Naive thymus-derived CD4-positive, alpha-beta T cell (primary cell): ENCODE data around the gene UBALD2. TPM values are rescaled to one million over a fixed set of nuclear protein-coding genes. Genes with fewer than 3 reads are reported as not detected.
"Not testable (repeated sequence)": the region's sequence is repeated elsewhere in the genome, so short reads cannot be mapped to it uniquely, and the experiment has no call there.

ENCODE experiments used
- ATAC-seq: fragments of 150-1000 bp; cut with Tn5 transposase; 2 replicates; pipeline ENCODE4 v1.10.0; 2021; ENCODE audit warnings: mild to moderate bottlenecking, moderate library complexity
- CTCF ChIA-PET: fragments of 350-600 bp; sonication (Branson Sonifier 250); formaldehyde crosslinking; loops from one replicate; lab custom pipeline; 2021; ENCODE audit warnings: antibody characterized with exemption; lab: Charles Lee
- POLR2A ChIA-PET: fragments of 350-600 bp; sonication (Branson Sonifier 250); formaldehyde crosslinking; loops from one replicate; lab custom pipeline; 2021; ENCODE audit warnings: antibody characterized with exemption, inconsistent platforms; lab: Charles Lee
- DNase-seq, 9 donors: peaks; one replicate each; pipeline versions ENCODE4 v3.0.0 to v3.0.0-alpha.2; 2020 to 2022; ENCODE audit warnings: mixed read lengths in 1 of 9
- H3K27ac ChIP-seq: one replicate; pipeline ENCODE4 v1.7.0; 2013; ENCODE audit warnings: mild to moderate bottlenecking, low read depth, low read length, moderate library complexity
- H3K27me3 ChIP-seq, 2 donors: one replicate each; pipeline ENCODE4 v1.7.0; 2013; ENCODE audit warnings: low read length in 2 of 2, mild to moderate bottlenecking in 2 of 2, moderate library complexity in 2 of 2; ENCODE audit not compliant: control insufficient read depth in 2 of 2, insufficient read depth in 2 of 2
- H3K36me3 ChIP-seq, 3 experiments: 1 replicate in 2 of 3; 2 replicates in 1 of 3; pipeline ENCODE4 v1.7.0; 2013; ENCODE audit warnings: low read length in 3 of 3, mild to moderate bottlenecking in 3 of 3, moderate library complexity in 1 of 3; ENCODE audit not compliant: insufficient read depth in 3 of 3, control insufficient read depth in 2 of 3
- H3K4me1 ChIP-seq, 2 donors: one replicate each; pipeline ENCODE4 v1.7.0; 2013; ENCODE audit warnings: low read length in 2 of 2, mild to moderate bottlenecking in 2 of 2, moderate library complexity in 1 of 2; ENCODE audit not compliant: control insufficient read depth in 2 of 2, insufficient read depth in 2 of 2
- H3K4me3 ChIP-seq: 2 replicates; pipeline ENCODE4 v1.7.0; 2013; ENCODE audit warnings: mild to moderate bottlenecking, low read length
- H3K9me3 ChIP-seq, 3 experiments: 1 replicate in 2 of 3; 2 replicates in 1 of 3; pipeline ENCODE4 v1.7.0; 2013; ENCODE audit warnings: low read length in 3 of 3; ENCODE audit not compliant: control insufficient read depth in 2 of 3
- H3K27ac Mint-ChIP-seq, 9 donors: one replicate each; pipeline ENCODE4 v1.8.0; 2020 to 2022; ENCODE audit warnings: mixed read lengths in 9 of 9, mild to moderate bottlenecking in 8 of 9, moderate library complexity in 5 of 9, inconsistent platforms in 2 of 9
- H3K27me3 Mint-ChIP-seq, 5 donors: one replicate each; pipeline ENCODE4 v1.8.0; 2021 to 2022; ENCODE audit warnings: mixed read lengths in 5 of 5, mild to moderate bottlenecking in 1 of 5
- H3K36me3 Mint-ChIP-seq, 5 donors: one replicate each; pipeline ENCODE4 v1.8.0; 2020 to 2022; ENCODE audit warnings: mixed read lengths in 5 of 5, mild to moderate bottlenecking in 3 of 5, inconsistent platforms in 1 of 5
- H3K4me1 Mint-ChIP-seq, 7 donors: one replicate each; pipeline ENCODE4 v1.8.0; 2020 to 2022; ENCODE audit warnings: mixed read lengths in 7 of 7, mild to moderate bottlenecking in 3 of 7, inconsistent platforms in 1 of 7
- H3K4me3 Mint-ChIP-seq, 10 donors: one replicate each; pipeline ENCODE4 v1.8.0; 2020 to 2022; ENCODE audit warnings: mild to moderate bottlenecking in 10 of 10, mixed read lengths in 10 of 10, moderate library complexity in 6 of 10, inconsistent platforms in 2 of 10
- H3K9me3 Mint-ChIP-seq, 11 donors: one replicate each; pipeline ENCODE4 v1.8.0; 2020 to 2022; ENCODE audit warnings: mixed read lengths in 11 of 11, mild to moderate bottlenecking in 4 of 11, inconsistent platforms in 1 of 11, moderate library complexity in 1 of 11
- intact Hi-C, 2 donors: fragments of 100-400 bp; cut with micrococcal nuclease; formaldehyde crosslinking; loops; one replicate each; pipeline ENCODE4 v1.15.1; 2023
- polyA plus RNA-seq, 2 donors: library from polyadenylated mRNA; unstranded; fragments of 300-500 nt; fragmentation: Illumina TruSeq; gene quantifications; one replicate each; pipeline ENCODE4 v1.2.3, GENCODE V29; 2021
- total RNA-seq, 6 experiments: library from RNA in 5 of 6; stranded (reverse) in 5 of 6; gene quantifications; 1 replicate in 5 of 6; 2 replicates in 1 of 6; pipeline ENCODE4 v1.2.3 and lab custom pipeline; 2021 to 2026

The UBALD2 gene
- total and polyA plus RNA-seq, 7 experiments from 2014 or later, result 6.9 to 263 (median 132) TPM

GRCh38 chr17:76241691-76242255, 23.4 kb upstream of the UBALD2 start:
- Histone ChIP-seq H3K4me3 (no peak overlapping the region), H3K27me3 (no peaks in the 10 kb centered on the region), H3K9me3 (no peaks in the 10 kb centered on the region), H3K36me3 (no peaks in the 10 kb centered on the region), H3K27ac (no peak overlapping the region), H3K4me1 (peaks cover 21 to 60% of the 10 kb centered on the region in 2 donors)
- Mint-ChIP-seq H3K9me3 (peaks cover 0 to 2% (median 0%) of the 10 kb centered on the region in 11 donors), H3K36me3 (peaks cover 0 to 25% (median under 1%) of the 10 kb centered on the region in 5 donors), H3K4me3 (peak overlapping the region; percentile 86 to 97 (median 94)), H3K4me1 (peaks cover 37 to 86% (median 78%) of the 10 kb centered on the region in 7 donors), H3K27ac (peak overlapping the region in 8 of 9 donors; percentile 54 to 96 (median 92)), H3K27me3 (peaks cover 0 to 4% (median 0%) of the 10 kb centered on the region in 5 donors)
- ChIA-PET CTCF (interaction anchor here (0.6 to 1.0 kb wide), 5 partner anchors 20 to 953 kb away, joined by 3 to 4 read pairs (median 3); partner anchors contain the start of gene SLC25A19), POLR2A (interaction anchor here (1.0 to 10.1 kb wide), 8 partner anchors 9 to 97 kb away, joined by 3 to 375 read pairs (median 4); partner anchors contain the start of gene UBALD2)
- DNase-seq (no peak), ATAC-seq (no peak)
- intact Hi-C loops, result no loop called here

- Histone ChIP-seq H3K4me1 (peaks cover 22 to 56% of the 10 kb centered on the region in 2 donors), H3K4me3 (no peak overlapping the region), H3K36me3 (no peaks in the 10 kb centered on the region), H3K9me3 (no peaks in the 10 kb centered on the region), H3K27me3 (no peaks in the 10 kb centered on the region), H3K27ac (peak overlapping the region; percentile 20)
- H3K36me3 Mint-ChIP-seq, result peaks cover 0 to 10% (median 0%) of the 10 kb centered on the region in 5 donors
- intact Hi-C loops, result loop anchor here in 1 of 2 donors (1.0 kb wide), 1 partner anchor 8 kb away; no protein-coding TSS in a partner anchor
- H3K4me3 Mint-ChIP-seq, result peak overlapping the region; percentile 23 to 96 (median 60)
- no peak for ATAC-seq
- peak in 4 of 9 donors; percentile 21 to 34 (median 30) for DNase-seq
- H3K4me1 Mint-ChIP-seq, result peaks cover 39 to 80% (median 72%) of the 10 kb centered on the region in 7 donors
- H3K27ac Mint-ChIP-seq, result peak overlapping the region; percentile 62 to 93 (median 87)
- peaks cover 0 to 4% (median 0%) of the 10 kb centered on the region in 5 donors for H3K27me3 Mint-ChIP-seq
- ChIA-PET CTCF (interaction anchor here (0.9 to 1.7 kb wide), 6 partner anchors 23 to 62 kb away, joined by 3 to 7 read pairs (median 4); no protein-coding TSS in a partner anchor), POLR2A (interaction anchor here (0.8 to 10.1 kb wide), 14 partner anchors 8 to 110 kb away, joined by 3 to 375 read pairs (median 6); partner anchors contain the start of gene UBALD2)
- H3K9me3 Mint-ChIP-seq, result peaks cover 0 to 1% (median 0%) of the 10 kb centered on the region in 11 donors
These were observed 21.1 kb upstream of the UBALD2 start for GRCh38 chr17:76243826-76244679.

GRCh38 chr17:76244721-76245120, 20.4 kb upstream of the UBALD2 start:
- not testable (repeated sequence) for H3K9me3 Mint-ChIP-seq
- CTCF ChIA-PET, result interaction anchor here (0.9 kb wide), 1 partner anchor 43 kb away, joined by 3 read pairs; no protein-coding TSS in a partner anchor
- H3K4me3 Mint-ChIP-seq, result peak overlapping the region in 9 of 10 donors; percentile 12 to 96 (median 56)

GRCh38 chr17:76246080-76247066, 18.8 kb upstream of the UBALD2 start:
- ChIA-PET POLR2A (interaction anchor here (0.6 to 10.1 kb wide), 20 partner anchors 9 to 466 kb away, joined by 3 to 375 read pairs (median 5); partner anchors contain the start of genes FOXJ1 and UBALD2), CTCF (interaction anchor here (0.6 to 1.9 kb wide), 12 partner anchors 10 to 223 kb away, joined by 3 to 15 read pairs (median 4); no protein-coding TSS in a partner anchor)
- Histone ChIP-seq H3K27me3 (no peaks in the 10 kb centered on the region), H3K27ac (peak overlapping the region; percentile 61), H3K4me3 (peak overlapping the region; percentile 8), H3K36me3 (no peaks in the 10 kb centered on the region), H3K9me3 (no peaks in the 10 kb centered on the region), H3K4me1 (peaks cover 17 to 56% of the 10 kb centered on the region in 2 donors)
- peaks cover 34 to 84% (median 68%) of the 10 kb centered on the region in 7 donors for H3K4me1 Mint-ChIP-seq
- DNase-seq (peak in 7 of 9 donors; percentile 43 to 75 (median 52)), ATAC-seq (peak; percentile 92)
- peaks cover 0 to 1% (median 0%) of the 10 kb centered on the region in 11 donors for H3K9me3 Mint-ChIP-seq
- intact Hi-C loops, result loop anchor here (1.0 kb wide), 3 partner anchors 18 to 54 kb away; partner anchors contain the start of gene UBALD2 (in 1 of the 2)
- H3K27ac Mint-ChIP-seq, result peak overlapping the region; percentile 84 to 96 (median 92)
- peak overlapping the region; percentile 60 to 84 (median 75) for H3K4me3 Mint-ChIP-seq
- no peaks in the 10 kb centered on the region for H3K27me3 Mint-ChIP-seq
- peaks cover 0 to 5% (median 0%) of the 10 kb centered on the region in 5 donors for H3K36me3 Mint-ChIP-seq

More at GRCh38 chr17:76244721-76245120, 20.4 kb upstream of the UBALD2 start:
- H3K27me3 Mint-ChIP-seq, ATAC-seq, H3K36me3 Mint-ChIP-seq, H3K9me3 ChIP-seq, DNase-seq, H3K27me3 ChIP-seq, H3K36me3 ChIP-seq, H3K4me3 ChIP-seq: not testable (repeated sequence)
- intact Hi-C loops, result loop anchor here in 1 of 2 donors (1.0 kb wide), 1 partner anchor 8 kb away; no protein-coding TSS in a partner anchor
- Histone ChIP-seq H3K27ac (peak overlapping the region; percentile 20), H3K4me1 (peaks cover 22 to 56% of the 10 kb centered on the region in 2 donors)
- POLR2A ChIA-PET, result interaction anchor here (0.8 to 10.1 kb wide), 8 partner anchors 11 to 64 kb away, joined by 3 to 375 read pairs (median 6); partner anchors contain the start of gene UBALD2
- Mint-ChIP-seq H3K27ac (peak overlapping the region; percentile 62 to 96 (median 89)), H3K4me1 (peaks cover 36 to 78% (median 69%) of the 10 kb centered on the region in 7 donors)

GRCh38 chr17:76247304-76247703, 17.8 kb upstream of the UBALD2 start:
- Histone ChIP-seq H3K9me3 (no peaks in the 10 kb centered on the region), H3K36me3 (no peaks in the 10 kb centered on the region), H3K27ac (no peak overlapping the region), H3K27me3 (no peaks in the 10 kb centered on the region), H3K4me1 (peaks cover 23 to 56% of the 10 kb centered on the region in 2 donors), H3K4me3 (no peak overlapping the region)
- CTCF ChIA-PET, result interaction anchor here (1.1 to 1.9 kb wide), 5 partner anchors 21 to 124 kb away, joined by 3 to 9 read pairs (median 5); no protein-coding TSS in a partner anchor
- Mint-ChIP-seq H3K27ac (peak overlapping the region in 5 of 9 donors; percentile 14 to 96 (median 75)), H3K36me3 (peaks cover 0 to 5% (median 0%) of the 10 kb centered on the region in 5 donors), H3K9me3 (no peaks in the 10 kb centered on the region), H3K27me3 (no peaks in the 10 kb centered on the region), H3K4me3 (no peak overlapping the region), H3K4me1 (peaks cover 39 to 84% (median 71%) of the 10 kb centered on the region in 7 donors)
- DNase-seq, result no peak
- intact Hi-C loops, result no loop called here
- ATAC-seq, result no peak
- POLR2A ChIA-PET, result interaction anchor here (1.2 to 10.1 kb wide), 10 partner anchors 10 to 467 kb away, joined by 3 to 375 read pairs (median 6); partner anchors contain the start of gene UBALD2
